LNCAP (cell line): ENCODE data around the gene GLOD5.

ENCODE experiments used
- CTCF ChIP-seq: fragments of 450-650 bp; IDR thresholded peaks from 2 replicates; pipeline ENCODE4 v1.5.1; 2017; ENCODE audit warnings: mild to moderate bottlenecking

Gene GLOD5

GRCh38 chrX:48789366-48790220, 28.0 kb downstream of the GLOD5 start:
- TF ChIP-seq CTCF, result no peak

GRCh38 chrX:48790477-48790876, 28.9 kb downstream of the GLOD5 start:
- no peak for TF ChIP-seq CTCF

DNA sequence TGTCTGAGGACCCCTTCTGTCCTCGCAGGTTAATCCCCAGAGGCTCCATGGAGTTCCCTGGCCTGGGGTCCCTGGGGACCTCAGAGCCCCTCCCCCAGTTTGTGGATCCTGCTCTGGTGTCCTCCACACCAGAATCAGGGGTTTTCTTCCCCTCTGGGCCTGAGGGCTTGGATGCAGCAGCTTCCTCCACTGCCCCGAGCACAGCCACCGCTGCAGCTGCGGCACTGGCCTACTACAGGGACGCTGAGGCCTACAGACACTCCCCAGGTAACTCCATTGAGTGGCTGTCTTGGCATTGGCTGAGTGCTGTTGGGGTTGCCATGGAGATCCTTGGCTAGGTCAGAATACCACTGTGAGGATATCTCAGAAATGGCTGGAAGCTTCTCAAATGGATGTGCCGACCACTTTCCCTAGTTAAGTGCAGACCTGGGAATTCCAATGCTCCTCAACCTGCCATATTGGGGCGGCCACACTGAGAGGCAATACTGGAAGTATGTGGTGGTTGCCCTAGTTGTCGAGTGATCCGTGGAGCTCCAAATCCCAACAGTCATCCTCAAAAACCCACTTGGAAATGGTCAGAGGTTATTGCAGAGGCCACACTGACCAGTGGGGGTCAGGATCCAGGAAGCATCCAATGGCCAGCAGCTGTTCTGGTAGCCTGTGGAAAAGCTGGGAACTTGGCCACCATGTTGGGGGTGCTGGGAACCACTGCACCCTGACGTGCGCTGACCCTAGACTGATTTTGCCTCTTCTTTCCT, 29.7 kb downstream of the GLOD5 start:
- TF ChIP-seq CTCF, result no peak

GRCh38 chrX:48792219-48792618, 30.7 kb downstream of the GLOD5 start:
- no peak for TF ChIP-seq CTCF

DNA sequence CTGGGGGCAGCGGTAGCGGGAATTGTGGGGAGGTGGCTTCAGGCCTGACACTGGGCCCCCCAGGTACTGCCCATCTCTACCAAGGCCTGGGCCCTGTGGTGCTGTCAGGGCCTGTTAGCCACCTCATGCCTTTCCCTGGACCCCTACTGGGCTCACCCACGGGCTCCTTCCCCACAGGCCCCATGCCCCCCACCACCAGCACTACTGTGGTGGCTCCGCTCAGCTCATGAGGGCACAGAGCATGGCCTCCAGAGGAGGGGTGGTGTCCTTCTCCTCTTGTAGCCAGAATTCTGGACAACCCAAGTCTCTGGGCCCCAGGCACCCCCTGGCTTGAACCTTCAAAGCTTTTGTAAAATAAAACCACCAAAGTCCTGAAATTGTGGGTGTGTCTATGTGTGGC, 32.4 kb downstream of the GLOD5 start:
- TF ChIP-seq CTCF, result no peak

- TF ChIP-seq CTCF, result no peak
Measured at GRCh38 chrX:48794340-48794910, 32.9 kb downstream of the GLOD5 start.

- no peak for TF ChIP-seq CTCF
Measured at GRCh38 chrX:48794911-48795515, 33.5 kb downstream of the GLOD5 start.
